Measurements from ENCODE around the gene AQP1.

Gene AQP1

DNA sequence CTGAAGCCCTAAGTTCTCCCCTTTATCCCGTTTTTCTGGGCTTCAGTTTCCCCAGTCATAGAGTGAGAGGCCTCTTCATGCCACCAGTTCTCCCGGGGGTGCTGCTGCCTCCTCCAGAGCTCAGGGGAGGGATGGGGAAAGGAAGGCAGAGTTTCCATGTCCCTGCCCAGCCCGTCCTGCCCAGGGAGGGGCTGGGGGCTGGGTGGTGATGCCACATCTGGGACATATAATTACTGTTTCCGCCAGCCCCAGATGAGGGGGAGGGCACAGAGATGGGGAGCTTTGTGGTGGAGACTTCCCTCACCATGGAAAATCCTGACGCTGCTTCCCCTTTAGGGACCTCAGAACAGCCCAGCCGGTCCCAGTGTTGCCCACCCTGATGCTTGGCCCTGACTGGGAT is 4.1 kb downstream of the AQP1 start:
- TF ChIP-seq EP300 (IDR thresholded peaks at IDR 0.05; ENCODE audit: borderline replicate concordance) (no peak), CREB1 (IDR thresholded peaks at IDR 0.05; ENCODE audit: low read depth) (no peak), NFIC (IDR thresholded peaks at IDR 0.05) (no peak), TCF12 (IDR thresholded peaks at IDR 0.05; ENCODE audit: low read depth) (no peak), TAF1 (IDR thresholded peaks at IDR 0.05; ENCODE audit: low read depth) (no peak), RAD21 (IDR thresholded peaks at IDR 0.05; ENCODE audit: low read depth) (no peak), YY1 (IDR thresholded peaks at IDR 0.05; ENCODE audit: low read depth) (no peak), CEBPB (IDR thresholded peaks at IDR 0.05) (no peak), FOXM1 (IDR thresholded peaks at IDR 0.05; ENCODE audit: borderline replicate concordance, low read depth) (no peak), EGR1 (IDR thresholded peaks at IDR 0.05) (no peak), ZBTB7A (IDR thresholded peaks at IDR 0.05; ENCODE audit: low read depth) (no peak), TEAD4 (IDR thresholded peaks at IDR 0.05) (no peak)
- TF ChIP-seq, protein P1, sequence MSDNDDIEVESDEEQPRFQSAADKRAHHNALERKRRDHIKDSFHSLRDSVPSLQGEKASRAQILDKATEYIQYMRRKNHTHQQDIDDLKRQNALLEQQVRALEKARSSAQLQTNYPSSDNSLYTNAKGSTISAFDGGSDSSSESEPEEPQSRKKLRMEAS (IDR thresholded peaks at IDR 0.05), result no peak
- TF ChIP-seq, protein P2, sequence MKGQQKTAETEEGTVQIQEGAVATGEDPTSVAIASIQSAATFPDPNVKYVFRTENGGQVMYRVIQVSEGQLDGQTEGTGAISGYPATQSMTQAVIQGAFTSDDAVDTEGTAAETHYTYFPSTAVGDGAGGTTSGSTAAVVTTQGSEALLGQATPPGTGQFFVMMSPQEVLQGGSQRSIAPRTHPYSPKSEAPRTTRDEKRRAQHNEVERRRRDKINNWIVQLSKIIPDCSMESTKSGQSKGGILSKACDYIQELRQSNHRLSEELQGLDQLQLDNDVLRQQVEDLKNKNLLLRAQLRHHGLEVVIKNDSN (IDR thresholded peaks at IDR 0.05), result no peak
- TF ChIP-seq, protein P3, sequence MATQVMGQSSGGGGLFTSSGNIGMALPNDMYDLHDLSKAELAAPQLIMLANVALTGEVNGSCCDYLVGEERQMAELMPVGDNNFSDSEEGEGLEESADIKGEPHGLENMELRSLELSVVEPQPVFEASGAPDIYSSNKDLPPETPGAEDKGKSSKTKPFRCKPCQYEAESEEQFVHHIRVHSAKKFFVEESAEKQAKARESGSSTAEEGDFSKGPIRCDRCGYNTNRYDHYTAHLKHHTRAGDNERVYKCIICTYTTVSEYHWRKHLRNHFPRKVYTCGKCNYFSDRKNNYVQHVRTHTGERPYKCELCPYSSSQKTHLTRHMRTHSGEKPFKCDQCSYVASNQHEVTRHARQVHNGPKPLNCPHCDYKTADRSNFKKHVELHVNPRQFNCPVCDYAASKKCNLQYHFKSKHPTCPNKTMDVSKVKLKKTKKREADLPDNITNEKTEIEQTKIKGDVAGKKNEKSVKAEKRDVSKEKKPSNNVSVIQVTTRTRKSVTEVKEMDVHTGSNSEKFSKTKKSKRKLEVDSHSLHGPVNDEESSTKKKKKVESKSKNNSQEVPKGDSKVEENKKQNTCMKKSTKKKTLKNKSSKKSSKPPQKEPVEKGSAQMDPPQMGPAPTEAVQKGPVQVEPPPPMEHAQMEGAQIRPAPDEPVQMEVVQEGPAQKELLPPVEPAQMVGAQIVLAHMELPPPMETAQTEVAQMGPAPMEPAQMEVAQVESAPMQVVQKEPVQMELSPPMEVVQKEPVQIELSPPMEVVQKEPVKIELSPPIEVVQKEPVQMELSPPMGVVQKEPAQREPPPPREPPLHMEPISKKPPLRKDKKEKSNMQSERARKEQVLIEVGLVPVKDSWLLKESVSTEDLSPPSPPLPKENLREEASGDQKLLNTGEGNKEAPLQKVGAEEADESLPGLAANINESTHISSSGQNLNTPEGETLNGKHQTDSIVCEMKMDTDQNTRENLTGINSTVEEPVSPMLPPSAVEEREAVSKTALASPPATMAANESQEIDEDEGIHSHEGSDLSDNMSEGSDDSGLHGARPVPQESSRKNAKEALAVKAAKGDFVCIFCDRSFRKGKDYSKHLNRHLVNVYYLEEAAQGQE (IDR thresholded peaks at IDR 0.05; ENCODE audit: low read depth), result no peak

DNA sequence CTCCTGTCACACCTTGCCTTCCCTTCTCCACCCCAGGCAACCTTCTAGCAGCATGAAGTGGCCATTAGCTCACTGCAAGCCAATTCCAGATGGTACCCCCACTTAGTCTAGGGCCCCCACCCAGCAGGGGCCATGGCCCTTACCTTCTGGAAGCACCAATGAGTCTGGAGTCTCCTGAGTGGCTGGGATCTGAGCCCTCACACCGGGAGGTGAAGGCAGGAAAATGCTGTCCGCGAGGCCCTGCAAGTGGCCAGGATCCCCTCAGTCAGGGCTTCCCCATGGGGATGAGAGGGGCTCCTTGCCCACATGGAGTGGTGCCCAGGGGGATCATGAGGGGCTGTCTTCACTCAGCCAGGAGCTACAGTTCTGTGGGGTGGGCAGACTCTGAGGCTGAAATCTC is 4.6 kb downstream of the AQP1 start:
- TF ChIP-seq NFIC (IDR thresholded peaks at IDR 0.05) (no peak), TAF1 (IDR thresholded peaks at IDR 0.05; ENCODE audit: low read depth) (no peak), TEAD4 (IDR thresholded peaks at IDR 0.05) (no peak), FOXM1 (IDR thresholded peaks at IDR 0.05; ENCODE audit: borderline replicate concordance, low read depth) (no peak), CEBPB (IDR thresholded peaks at IDR 0.05) (no peak), ZBTB7A (IDR thresholded peaks at IDR 0.05; ENCODE audit: low read depth) (no peak)
- TF ChIP-seq, protein P3 (IDR thresholded peaks at IDR 0.05; ENCODE audit: low read depth), result no peak
- TF ChIP-seq, protein P1 (IDR thresholded peaks at IDR 0.05), result no peak
- TF ChIP-seq, protein P2 (IDR thresholded peaks at IDR 0.05), result no peak

DNA sequence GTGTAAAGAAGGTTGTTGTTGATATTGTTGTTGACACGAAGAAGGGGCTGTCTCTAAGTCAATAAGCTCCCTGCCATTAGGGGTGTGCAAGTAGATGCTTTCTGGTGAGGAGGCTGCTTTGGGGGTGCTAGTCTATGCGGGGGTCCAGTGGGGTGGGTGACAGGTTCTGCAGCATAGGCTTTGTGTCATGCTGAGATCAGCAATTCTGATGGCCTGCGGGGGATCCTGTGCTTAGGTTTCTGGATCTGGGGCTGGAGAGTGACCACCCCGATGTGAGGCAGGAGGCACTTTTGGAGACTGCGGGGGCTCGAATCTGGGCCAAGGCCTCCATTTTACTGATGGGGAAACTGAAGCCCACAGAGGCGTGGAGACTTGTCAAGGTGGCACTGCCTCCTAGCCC is 5.1 kb downstream of the AQP1 start:
- TF ChIP-seq FOXM1 (IDR thresholded peaks at IDR 0.05; ENCODE audit: borderline replicate concordance, low read depth) (no peak), CREB1 (IDR thresholded peaks at IDR 0.05; ENCODE audit: low read depth) (no peak), CEBPB (IDR thresholded peaks at IDR 0.05) (no peak), NFIC (IDR thresholded peaks at IDR 0.05) (no peak), EP300 (IDR thresholded peaks at IDR 0.05; ENCODE audit: borderline replicate concordance) (no peak), YY1 (IDR thresholded peaks at IDR 0.05; ENCODE audit: low read depth) (no peak), ZBTB7A (IDR thresholded peaks at IDR 0.05; ENCODE audit: low read depth) (no peak)
- TF ChIP-seq, protein P3 (IDR thresholded peaks at IDR 0.05; ENCODE audit: low read depth), result no peak
- TF ChIP-seq, protein P1 (IDR thresholded peaks at IDR 0.05), result no peak
- TF ChIP-seq, protein P2 (IDR thresholded peaks at IDR 0.05), result no peak

DNA sequence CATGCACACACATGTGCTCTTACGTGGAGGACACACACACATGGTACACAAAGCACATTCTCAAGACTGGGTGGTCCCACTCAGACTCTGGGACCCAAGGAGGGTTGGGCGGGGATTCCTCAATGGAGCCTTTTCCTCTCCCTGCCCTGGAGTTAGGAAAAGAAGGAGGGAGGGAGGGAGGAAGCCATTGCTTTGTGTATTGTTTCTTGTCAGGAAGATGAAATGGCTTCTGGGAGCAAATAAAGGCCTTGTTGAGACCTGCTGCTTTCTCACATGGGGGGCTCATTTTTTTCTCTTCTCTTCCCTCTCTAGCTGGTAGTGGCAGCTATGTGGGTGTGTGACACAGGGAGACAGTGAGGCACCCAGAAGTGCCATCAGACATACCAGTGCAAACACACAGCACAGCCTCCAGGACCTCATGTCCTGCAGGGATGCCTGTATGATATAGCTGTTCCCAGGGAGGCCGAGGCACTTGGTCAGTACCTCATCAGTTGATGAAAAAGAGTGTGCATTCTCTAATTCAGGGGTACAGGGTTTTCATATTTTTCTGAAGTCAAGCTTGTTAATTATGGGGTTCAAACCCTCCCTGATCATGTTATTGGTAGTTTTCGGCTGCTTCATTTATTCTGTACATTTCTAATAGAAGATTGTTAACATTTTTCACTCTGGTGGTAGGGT is 5.7 kb downstream of the AQP1 start:
- TF ChIP-seq, protein P3 (IDR thresholded peaks at IDR 0.05; ENCODE audit: low read depth), result no peak
- TF ChIP-seq TCF12 (IDR thresholded peaks at IDR 0.05; ENCODE audit: low read depth), result no peak
